Neural progenitor cell (in vitro differentiated cells): ENCODE data around the gene ALDH2. TPM values are rescaled to one million over a fixed set of nuclear protein-coding genes. Genes with fewer than 3 reads are reported as not detected.
A peak's percentile ranks its signal among the peaks of the same experiment; 100 is the strongest.

Experiments
- DNase-seq: peaks from one replicate; pipeline ENCODE4 v3.0.0-alpha.2; 2016; ENCODE audit warnings: low spot score
- H2AFZ ChIP-seq: fragments of 200-600 bp; sonication (generic); replicated peaks from 2 replicates; pipeline ENCODE4 v1.6.1; 2016; ENCODE audit warnings: antibody characterized with exemption
- H3F3A ChIP-seq: fragments of 200-600 bp; sonication (generic); 2 replicates; pipeline ENCODE4 v1.6.1; 2016; ENCODE audit warnings: antibody characterized with exemption, low read depth
- H3K27ac ChIP-seq: fragments of 200-600 bp; sonication (generic); 2 replicates; pipeline ENCODE4 v1.5.1; 2016; ENCODE audit warnings: mild to moderate bottlenecking
- H3K27me3 ChIP-seq: fragments of 200-600 bp; sonication (generic); 2 replicates; pipeline ENCODE4 v1.6.1; 2016; ENCODE audit warnings: mild to moderate bottlenecking, moderate library complexity
- H3K36me3 ChIP-seq: fragments of 200-600 bp; sonication (generic); 2 replicates; pipeline ENCODE4 v1.5.1; 2016
- H3K4me1 ChIP-seq: fragments of 200-600 bp; sonication (generic); 2 replicates; pipeline ENCODE4 v1.6.1; 2016; ENCODE audit warnings: mixed run types
- H3K4me2 ChIP-seq: fragments of 200-600 bp; sonication (generic); 2 replicates; pipeline ENCODE4 v1.6.1; 2016
- H3K4me3 ChIP-seq: fragments of 200-600 bp; sonication (generic); 2 replicates; pipeline ENCODE4 v1.5.1; 2016
- H3K79me2 ChIP-seq: fragments of 200-600 bp; sonication (generic); 2 replicates; pipeline ENCODE4 v1.6.1; 2016; ENCODE audit warnings: low read depth
- H3K9ac ChIP-seq: fragments of 200-600 bp; sonication (generic); 2 replicates; pipeline ENCODE4 v1.6.1; 2016
- H3K9me3 ChIP-seq: fragments of 200-600 bp; sonication (generic); 2 replicates; pipeline ENCODE4 v1.5.1; 2016; ENCODE audit warnings: low read depth
- H4K20me1 ChIP-seq: fragments of 200-600 bp; sonication (generic); 2 replicates; pipeline ENCODE4 v1.6.1; 2016; ENCODE audit warnings: low read depth
- H3K27ac Mint-ChIP-seq: 3 replicates; pipeline ENCODE4 v1.8.0; 2021; ENCODE audit warnings: mixed read lengths
- H3K27me3 Mint-ChIP-seq: 2 replicates; pipeline ENCODE4 v1.8.0; 2022; ENCODE audit warnings: low read depth, mild to moderate bottlenecking, inconsistent platforms, moderate library complexity, mixed read lengths; ENCODE audit not compliant: insufficient read depth
- H3K36me3 Mint-ChIP-seq: 3 replicates; pipeline ENCODE4 v1.8.0; 2021; ENCODE audit warnings: mixed read lengths
- H3K4me1 Mint-ChIP-seq: 3 replicates; pipeline ENCODE4 v1.8.0; 2021; ENCODE audit warnings: mixed read lengths
- H3K4me3 Mint-ChIP-seq: 3 replicates; pipeline ENCODE4 v1.8.0; 2021; ENCODE audit warnings: mild to moderate bottlenecking, moderate library complexity, mixed read lengths
- H3K9me3 Mint-ChIP-seq: 3 replicates; pipeline ENCODE4 v1.8.0; 2020; ENCODE audit warnings: mixed read lengths
- CTCF ChIP-seq: fragments of 200-600 bp; sonication (generic); IDR thresholded peaks from 2 replicates; pipeline ENCODE4 v1.5.1; 2017; ENCODE audit warnings: antibody characterized with exemption, mild to moderate bottlenecking
- EZH2 ChIP-seq: fragments of 200-600 bp; sonication (generic); IDR thresholded peaks from 2 replicates; pipeline ENCODE4 v1.6.1; 2017; ENCODE audit warnings: antibody characterized with exemption, mild to moderate bottlenecking, moderate library complexity
- EZH2phosphoT487 ChIP-seq: fragments of 200-600 bp; sonication (generic); IDR thresholded peaks from 2 replicates; pipeline ENCODE4 v1.6.1; 2017; ENCODE audit warnings: antibody characterized with exemption
- total RNA-seq: library from RNA; depleted of rRNA; stranded (reverse); fragments of >200 nt; gene quantifications from 2 replicates; pipeline ENCODE4 v1.2.3, GENCODE V29; 2015; ENCODE audit warnings: low replicate concordance

Gene ALDH2
- total RNA-seq, 1 donor from 2014 or later = 60.0 TPM

- Histone ChIP-seq H3F3A (peaks cover 34% of the 10 kb centered on the region), H3K36me3 (no peaks in the 10 kb centered on the region), H3K27ac (peak overlapping the region; percentile 45), H3K4me2 (peak overlapping the region; percentile 31), H2AFZ (no peak overlapping the region), H4K20me1 (no peaks in the 10 kb centered on the region), H3K27me3 (no peaks in the 10 kb centered on the region), H3K79me2 (no peaks in the 10 kb centered on the region), H3K4me3 (no peak overlapping the region), H3K9me3 (no peaks in the 10 kb centered on the region), H3K4me1 (peaks cover 39% of the 10 kb centered on the region), H3K9ac (no peak overlapping the region)
- peak; percentile 47 for DNase-seq
- Mint-ChIP-seq H3K36me3 (peaks cover 2% of the 10 kb centered on the region), H3K4me1 (peaks cover 40% of the 10 kb centered on the region), H3K9me3 (no peaks in the 10 kb centered on the region), H3K4me3 (no peak overlapping the region), H3K27ac (no peak overlapping the region), H3K27me3 (peaks cover 9% of the 10 kb centered on the region)
- no peak for TF ChIP-seq EZH2
- no peak for TF ChIP-seq EZH2phosphoT487
- TF ChIP-seq CTCF = no peak
Observed at GRCh38 chr12:111758120-111758561, 8.6 kb upstream of the ALDH2 start.

DNA sequence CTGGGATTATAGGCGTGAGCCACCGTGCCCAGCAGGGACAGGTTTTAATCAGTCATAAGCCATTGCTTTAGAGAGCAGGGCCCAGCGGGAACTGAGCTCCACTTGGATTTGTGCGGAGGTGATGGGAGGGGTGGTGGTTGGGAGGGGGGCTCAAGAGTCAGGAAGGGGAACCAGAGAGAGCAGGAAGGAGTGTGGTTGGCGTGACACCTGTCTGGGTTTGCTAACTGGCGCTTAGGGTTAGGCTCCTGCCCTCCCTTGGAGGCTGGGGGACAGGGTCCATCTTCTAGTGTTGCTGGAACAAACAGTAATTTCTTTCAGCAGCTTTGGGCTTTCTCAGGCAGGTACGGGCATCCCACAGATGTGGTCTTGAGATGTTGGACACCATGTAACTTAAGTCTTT lies 7.5 kb upstream of the ALDH2 start:
- DNase-seq = no peak
- Histone ChIP-seq H3K27me3 (no peaks in the 10 kb centered on the region), H3K36me3 (no peaks in the 10 kb centered on the region), H3K27ac (no peak overlapping the region), H3K79me2 (no peaks in the 10 kb centered on the region), H3K9ac (no peak overlapping the region), H3K9me3 (no peaks in the 10 kb centered on the region), H4K20me1 (no peaks in the 10 kb centered on the region), H3K4me1 (peaks cover 39% of the 10 kb centered on the region), H3K4me3 (no peak overlapping the region), H3K4me2 (no peak overlapping the region), H2AFZ (no peak overlapping the region), H3F3A (peaks cover 34% of the 10 kb centered on the region)
- Mint-ChIP-seq H3K4me1 (peaks cover 45% of the 10 kb centered on the region), H3K27ac (no peak overlapping the region), H3K4me3 (no peak overlapping the region), H3K36me3 (peaks cover 2% of the 10 kb centered on the region), H3K27me3 (peaks cover 12% of the 10 kb centered on the region), H3K9me3 (no peaks in the 10 kb centered on the region)
- no peak for TF ChIP-seq EZH2
- no peak for TF ChIP-seq CTCF
- TF ChIP-seq EZH2phosphoT487 = no peak

GRCh38 chr12:111759991-111760390 lies 6.7 kb upstream of the ALDH2 start:
- H3F3A ChIP-seq = peaks cover 34% of the 10 kb centered on the region
- Mint-ChIP-seq H3K27me3 (peaks cover 13% of the 10 kb centered on the region), H3K27ac (no peak overlapping the region), H3K4me1 (peaks cover 45% of the 10 kb centered on the region), H3K36me3 (peaks cover 2% of the 10 kb centered on the region), H3K4me3 (no peak overlapping the region), H3K9me3 (no peaks in the 10 kb centered on the region)
- no peaks in the 10 kb centered on the region for H3K36me3 ChIP-seq
- peaks cover 39% of the 10 kb centered on the region for H3K4me1 ChIP-seq
- H3K79me2 ChIP-seq = no peaks in the 10 kb centered on the region
- H4K20me1 ChIP-seq = no peaks in the 10 kb centered on the region
- no peak overlapping the region for H3K4me3 ChIP-seq
- no peak for TF ChIP-seq CTCF
- TF ChIP-seq EZH2phosphoT487 = no peak
- TF ChIP-seq EZH2 = no peak
- no peaks in the 10 kb centered on the region for H3K9me3 ChIP-seq
- H3K9ac ChIP-seq = no peak overlapping the region
- no peaks in the 10 kb centered on the region for H3K27me3 ChIP-seq
- no peak overlapping the region for H2AFZ ChIP-seq
- DNase-seq = no peak
- no peak overlapping the region for H3K4me2 ChIP-seq
- no peak overlapping the region for H3K27ac ChIP-seq
